IMR-90 (cell line): ENCODE results near the gene ENDOD1.

ENCODE experiments used
- BHLHE40 ChIP-seq: fragments of 150-350 bp; IDR thresholded peaks from 2 replicates; pipeline ENCODE4 v1.6.1; 2016; ENCODE audit warnings: mild to moderate bottlenecking, low read depth, low read length
- CHD1 ChIP-seq: IDR thresholded peaks from 2 replicates; pipeline ENCODE4 v1.6.1; 2012; ENCODE audit warnings: low read depth, low read length, improper control_type of control experiment
- POLR2A ChIP-seq: IDR thresholded peaks from 2 replicates; pipeline ENCODE4 v1.6.1; 2012; ENCODE audit warnings: mild to moderate bottlenecking, low read depth, low read length
- RAD21 ChIP-seq: IDR thresholded peaks from 2 replicates; pipeline ENCODE4 v1.6.1; 2012; ENCODE audit warnings: low read length, improper control_type of control experiment
- TF ChIP-seq, protein P1 (sequence below): conservative IDR thresholded peaks from 2 replicates; pipeline ENCODE4 v1.5.1; 2012; ENCODE audit warnings: mild to moderate bottlenecking, low read depth, low read length, improper control_type of control experiment

DNA sequence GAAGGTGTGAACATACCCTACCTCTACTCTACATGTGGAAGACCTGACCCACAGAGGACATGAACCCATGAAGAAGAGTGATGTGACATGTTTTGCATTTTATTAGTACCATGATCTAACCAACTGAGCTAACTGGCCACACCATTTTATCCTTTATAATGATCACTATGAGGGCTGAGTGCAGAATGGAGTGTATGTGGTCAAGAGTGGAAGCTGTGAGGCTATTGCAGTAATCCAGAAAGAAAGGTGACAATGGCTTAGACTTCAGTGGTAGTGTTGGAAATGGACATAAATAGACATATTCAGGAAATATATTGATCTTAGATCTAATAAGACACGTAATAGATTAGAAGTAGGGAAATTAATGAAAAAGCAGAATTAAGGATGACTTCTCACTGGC lies 19.2 kb upstream of the ENDOD1 start:
- TF ChIP-seq, protein P1, sequence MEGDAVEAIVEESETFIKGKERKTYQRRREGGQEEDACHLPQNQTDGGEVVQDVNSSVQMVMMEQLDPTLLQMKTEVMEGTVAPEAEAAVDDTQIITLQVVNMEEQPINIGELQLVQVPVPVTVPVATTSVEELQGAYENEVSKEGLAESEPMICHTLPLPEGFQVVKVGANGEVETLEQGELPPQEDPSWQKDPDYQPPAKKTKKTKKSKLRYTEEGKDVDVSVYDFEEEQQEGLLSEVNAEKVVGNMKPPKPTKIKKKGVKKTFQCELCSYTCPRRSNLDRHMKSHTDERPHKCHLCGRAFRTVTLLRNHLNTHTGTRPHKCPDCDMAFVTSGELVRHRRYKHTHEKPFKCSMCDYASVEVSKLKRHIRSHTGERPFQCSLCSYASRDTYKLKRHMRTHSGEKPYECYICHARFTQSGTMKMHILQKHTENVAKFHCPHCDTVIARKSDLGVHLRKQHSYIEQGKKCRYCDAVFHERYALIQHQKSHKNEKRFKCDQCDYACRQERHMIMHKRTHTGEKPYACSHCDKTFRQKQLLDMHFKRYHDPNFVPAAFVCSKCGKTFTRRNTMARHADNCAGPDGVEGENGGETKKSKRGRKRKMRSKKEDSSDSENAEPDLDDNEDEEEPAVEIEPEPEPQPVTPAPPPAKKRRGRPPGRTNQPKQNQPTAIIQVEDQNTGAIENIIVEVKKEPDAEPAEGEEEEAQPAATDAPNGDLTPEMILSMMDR = no peak
- TF ChIP-seq RAD21 (no peak), POLR2A (no peak), BHLHE40 (no peak), CHD1 (no peak)
